Uterus (tissue), 2 donors: ENCODE data around the gene LIMS4.
"Not testable (repeated sequence)": the region's sequence is repeated elsewhere in the genome, so short reads cannot be mapped to it uniquely, and the experiment has no call there.

Experiments
- POLR2A ChIP-seq, 2 donors: fragments of 450-650 bp; IDR thresholded peaks; one replicate each; pipeline ENCODE4 v1.6.1; 2016; ENCODE audit warnings: antibody characterized with exemption in 2 of 2, mild to moderate bottlenecking in 1 of 2, moderate library complexity in 1 of 2
- TF ChIP-seq, protein P1 (sequence below), 4 experiments: fragments of 200-600 bp in 2 of 4; fragments of 450-650 bp in 2 of 4; sonication (generic) in 2 of 4; IDR thresholded peaks; one replicate each; pipeline ENCODE4 v1.5.1; 2016 to 2019; ENCODE audit warnings: antibody characterized with exemption in 4 of 4, mild to moderate bottlenecking in 2 of 4, moderate library complexity in 1 of 4

DNA sequence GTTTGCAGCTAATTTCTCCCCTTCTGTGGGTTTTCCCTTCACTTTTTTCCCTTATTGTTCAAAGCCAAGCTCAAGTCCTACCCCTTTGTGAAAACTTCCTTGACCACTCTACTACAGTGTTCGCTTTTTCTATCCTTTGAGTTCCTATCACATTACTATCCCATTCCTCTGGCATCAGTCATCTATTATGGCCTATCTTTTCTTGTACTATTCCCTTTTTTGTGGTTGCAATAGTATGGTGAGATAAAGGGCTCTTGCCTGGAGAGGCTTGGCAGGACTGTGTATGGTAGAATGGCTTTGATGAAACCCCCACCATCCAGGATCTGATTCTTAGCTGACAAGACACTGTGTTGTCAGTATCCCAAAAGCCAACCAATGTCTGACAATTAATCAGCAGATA is 30.7 kb downstream of the LIMS4 start:
- TF ChIP-seq, protein P1, sequence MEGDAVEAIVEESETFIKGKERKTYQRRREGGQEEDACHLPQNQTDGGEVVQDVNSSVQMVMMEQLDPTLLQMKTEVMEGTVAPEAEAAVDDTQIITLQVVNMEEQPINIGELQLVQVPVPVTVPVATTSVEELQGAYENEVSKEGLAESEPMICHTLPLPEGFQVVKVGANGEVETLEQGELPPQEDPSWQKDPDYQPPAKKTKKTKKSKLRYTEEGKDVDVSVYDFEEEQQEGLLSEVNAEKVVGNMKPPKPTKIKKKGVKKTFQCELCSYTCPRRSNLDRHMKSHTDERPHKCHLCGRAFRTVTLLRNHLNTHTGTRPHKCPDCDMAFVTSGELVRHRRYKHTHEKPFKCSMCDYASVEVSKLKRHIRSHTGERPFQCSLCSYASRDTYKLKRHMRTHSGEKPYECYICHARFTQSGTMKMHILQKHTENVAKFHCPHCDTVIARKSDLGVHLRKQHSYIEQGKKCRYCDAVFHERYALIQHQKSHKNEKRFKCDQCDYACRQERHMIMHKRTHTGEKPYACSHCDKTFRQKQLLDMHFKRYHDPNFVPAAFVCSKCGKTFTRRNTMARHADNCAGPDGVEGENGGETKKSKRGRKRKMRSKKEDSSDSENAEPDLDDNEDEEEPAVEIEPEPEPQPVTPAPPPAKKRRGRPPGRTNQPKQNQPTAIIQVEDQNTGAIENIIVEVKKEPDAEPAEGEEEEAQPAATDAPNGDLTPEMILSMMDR (IDR thresholded peaks at IDR 0.05), result not testable (repeated sequence)
- TF ChIP-seq POLR2A (IDR thresholded peaks at IDR 0.05), result not testable (repeated sequence)
